Motor neuron (in vitro differentiated cells): Measurements from ENCODE around the gene GPR108. TPM values are rescaled to one million over a fixed set of nuclear protein-coding genes. Genes with fewer than 3 reads are reported as not detected.
A peak's percentile ranks its signal among the peaks of the same experiment; 100 is the strongest.
"Not testable (repeated sequence)": the region's sequence is repeated elsewhere in the genome, so short reads cannot be mapped to it uniquely, and the experiment has no call there.

ENCODE experiments used
- ATAC-seq, 8 experiments: fragments of 200-7000 bp; cut with Tn5 transposase; replicated peaks in 6 of 8; 2 replicates each; pipeline ENCODE4 v1.8.0; 2021; ENCODE audit warnings: mild to moderate bottlenecking in 8 of 8, moderate library complexity in 8 of 8
- H3K27ac ChIP-seq, 2 donors: fragments of 250-450 bp; sonication (Bioruptor Pico); 2 replicates each; pipeline ENCODE4 v1.9.0; 2021; ENCODE audit warnings: antibody characterized with exemption in 2 of 2, mild to moderate bottlenecking in 2 of 2, moderate library complexity in 1 of 2
- H3K4me1 ChIP-seq, 2 donors: fragments of 250-450 bp; sonication (Bioruptor Pico); replicated peaks in 1 of 2; 2 replicates each; pipeline ENCODE4 v1.6.1; 2021; ENCODE audit warnings: antibody characterized with exemption in 2 of 2, mild to moderate bottlenecking in 2 of 2, moderate library complexity in 1 of 2
- H3K4me3 ChIP-seq, 5 donors: fragments of 250-450 bp; sonication (Bioruptor Pico); 2 replicates each; pipeline ENCODE4 v1.9.0; 2021; ENCODE audit warnings: antibody characterized with exemption in 5 of 5, mild to moderate bottlenecking in 5 of 5, moderate library complexity in 4 of 5
- WGBS, 10 experiments: fragments of 450-650 bp; shearing (Covaris generic); methylation state at CpG; one replicate each; pipeline ENCODE4 v1.0.0; 2022; 5-methylcytosine and 5-hydroxymethylcytosine counted together
- in situ Hi-C, 9 experiments: fragments of 400-800 bp; cut with MboI; loops; one replicate each; pipeline ENCODE4 v1.15.0; 2021; ENCODE audit warnings: low sequenced_read_pairs in 9 of 9, low pct_unique_long_range_greater_than_20kb in 2 of 9; ENCODE audit not compliant: unreplicated experiment in 9 of 9
- total RNA-seq, 8 experiments: library from RNA; unstranded; fragments of 300-600 nt; gene quantifications; 2 replicates each; pipeline versions ENCODE4 v1.2.3 to v1.2.4, GENCODE V29; 2022

Gene GPR108
- total RNA-seq: 10 to 100 TPM; 19.0 to 76.9 (median 31.0) TPM

- peak within 1 kb of the TSS; percentile 49 to 72 (median 57) for H3K4me3 ChIP-seq
- 0 to 2% (median 0%) methylated on average over 1 to 9 of the region's 55 CpGs; no CpG with 5 or more reads in 6 of the 10 experiments for WGBS, 10 experiments
- peak; percentile 70 to 85 (median 81) for ATAC-seq
- peak within 1 kb of the TSS; percentile 98 to 99 for H3K27ac ChIP-seq
- H3K4me1 ChIP-seq: peaks cover 20 to 26% of the 10 kb centered on the region in 2 donors
- in situ Hi-C loops: loop anchor here in 1 of 9 experiments (10.0 kb wide), 1 partner anchor 127 kb away; no protein-coding TSS in a partner anchor
These were observed at the start of gene GPR108 for GRCh38 chr19:6737284-6737872. Gene GPR108, minus strand, starts transcription at chr19:6737580. Its CDS starts 4 bp downstream, at chr19:6737576.

DNA sequence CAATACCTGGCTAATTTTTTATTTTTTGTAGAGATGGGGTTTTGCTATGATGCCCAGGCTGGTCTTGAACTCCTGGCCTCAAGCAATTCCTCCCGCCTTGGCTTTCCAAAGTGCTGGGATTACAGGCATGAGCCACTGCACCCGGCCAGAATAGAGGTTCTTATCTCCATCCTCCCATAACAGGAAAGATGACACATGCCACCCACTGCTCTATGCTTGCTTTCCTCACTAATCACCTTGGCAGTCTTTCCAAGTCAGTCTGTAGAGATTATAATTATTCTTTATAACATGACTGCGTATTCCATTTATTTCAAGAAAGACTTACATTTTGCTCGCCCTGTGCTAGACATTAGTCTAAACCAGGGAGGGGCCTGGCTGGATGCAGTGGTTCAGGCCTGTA lies 41.8 kb upstream of the GPR108 start:
- no peak for ATAC-seq
- WGBS, 10 experiments: 14 to 92% (median 74%) methylated on average over 1 to 4 of the region's 4 CpGs
- Histone ChIP-seq H3K4me3 (no peak overlapping the region), H3K4me1 (no peaks in the 10 kb centered on the region), H3K27ac (no peak overlapping the region)
- in situ Hi-C loops: no loop called here

- Histone ChIP-seq H3K4me3 (no peak overlapping the region), H3K27ac (no peak overlapping the region), H3K4me1 (no peaks in the 10 kb centered on the region)
- in situ Hi-C loops: no loop called here
- 0 to 83% (median 48%) methylated on average over 1 to 3 of the region's 4 CpGs; no CpG with 5 or more reads in 4 of the 10 experiments for WGBS, 10 experiments
- no peak for ATAC-seq
These were observed 41.0 kb upstream of the GPR108 start for GRCh38 chr19:6778386-6778785.

DNA sequence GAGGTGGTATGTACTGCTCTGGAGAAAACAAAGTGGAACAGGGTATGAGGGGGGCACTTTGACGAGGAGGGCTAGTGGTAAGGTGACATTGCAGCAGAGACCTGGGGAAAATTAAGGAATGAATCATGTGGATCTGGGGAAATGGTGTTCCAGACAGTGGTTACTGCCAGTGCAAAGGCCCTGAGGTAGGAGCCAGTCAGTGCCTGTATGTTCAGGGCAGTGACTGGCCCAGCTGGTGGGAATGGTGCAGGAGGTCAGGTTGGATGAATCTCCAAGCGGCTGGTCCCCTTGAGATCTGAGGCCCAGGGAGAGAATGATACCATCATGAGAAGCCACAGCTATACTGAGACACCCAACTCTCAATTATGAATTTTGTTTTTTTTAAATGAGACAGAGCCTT lies 40.1 kb upstream of the GPR108 start:
- Histone ChIP-seq H3K4me1 (no peaks in the 10 kb centered on the region), H3K27ac (no peak overlapping the region), H3K4me3 (no peak overlapping the region)
- in situ Hi-C loops: no loop called here
- 33 to 100% (median 40%) methylated on average over 1 to 2 of the region's 2 CpGs; no CpG with 5 or more reads in 5 of the 10 experiments for WGBS, 10 experiments
- ATAC-seq: no peak

DNA sequence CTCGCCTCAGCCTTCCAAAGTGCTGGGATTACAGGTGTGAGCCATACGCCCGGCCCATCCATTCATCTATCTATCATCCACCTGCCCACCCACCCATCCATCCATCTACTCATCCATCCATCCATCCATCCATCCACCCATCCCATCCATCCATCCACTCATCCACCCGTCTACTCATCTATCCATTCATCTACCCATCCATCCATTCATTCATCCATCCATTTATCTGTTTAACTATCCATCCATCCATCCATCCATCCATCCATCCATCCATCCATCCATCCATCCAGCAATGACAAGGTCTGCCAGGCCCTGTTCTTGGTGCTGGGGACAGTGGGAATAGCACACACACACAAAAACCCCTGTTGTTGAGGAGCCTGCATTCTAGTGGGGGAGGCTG lies 39.6 kb upstream of the GPR108 start:
- no peak overlapping the region for H3K27ac ChIP-seq
- H3K4me1 ChIP-seq: no peaks in the 10 kb centered on the region
- no peak for ATAC-seq
- no peak overlapping the region for H3K4me3 ChIP-seq
- 10 to 80% (median 59%) methylated on average over 2 to 4 of the region's 4 CpGs; no CpG with 5 or more reads in 6 of the 10 experiments for WGBS, 10 experiments
- in situ Hi-C loops: no loop called here

DNA sequence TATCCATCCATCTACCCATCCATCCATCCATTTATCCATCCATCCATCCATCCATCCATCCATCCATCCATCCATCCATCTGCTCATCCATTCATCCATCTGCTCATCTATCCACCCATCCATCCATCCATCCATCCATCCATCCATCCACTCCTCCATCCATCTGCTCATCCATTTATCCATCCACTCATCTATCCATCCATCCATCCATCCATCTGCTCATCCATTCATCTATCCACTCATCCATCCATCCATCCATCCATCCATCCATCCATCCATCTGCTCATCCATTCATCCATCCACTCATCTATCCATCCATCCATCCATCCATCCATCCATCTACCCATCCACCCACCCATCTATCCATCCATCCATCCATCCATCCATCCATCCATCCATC lies 38.7 kb upstream of the GPR108 start:
- H3K4me3 ChIP-seq, ATAC-seq, in situ Hi-C loops, H3K4me1 ChIP-seq, H3K27ac ChIP-seq: not testable (repeated sequence)

- Histone ChIP-seq H3K4me3 (no peak overlapping the region), H3K27ac (no peak overlapping the region), H3K4me1 (no peaks in the 10 kb centered on the region)
- in situ Hi-C loops: no loop called here
- ATAC-seq: peak in 3 of 8 experiments; percentile 35 to 61 (median 51)
- WGBS, 10 experiments: 32 to 80% (median 47%) methylated on average over 1 to 8 of the region's 11 CpGs; no CpG with 5 or more reads in 1 of the 10 experiments
These were observed 37.7 kb upstream of the GPR108 start for GRCh38 chr19:6774821-6775707.

DNA sequence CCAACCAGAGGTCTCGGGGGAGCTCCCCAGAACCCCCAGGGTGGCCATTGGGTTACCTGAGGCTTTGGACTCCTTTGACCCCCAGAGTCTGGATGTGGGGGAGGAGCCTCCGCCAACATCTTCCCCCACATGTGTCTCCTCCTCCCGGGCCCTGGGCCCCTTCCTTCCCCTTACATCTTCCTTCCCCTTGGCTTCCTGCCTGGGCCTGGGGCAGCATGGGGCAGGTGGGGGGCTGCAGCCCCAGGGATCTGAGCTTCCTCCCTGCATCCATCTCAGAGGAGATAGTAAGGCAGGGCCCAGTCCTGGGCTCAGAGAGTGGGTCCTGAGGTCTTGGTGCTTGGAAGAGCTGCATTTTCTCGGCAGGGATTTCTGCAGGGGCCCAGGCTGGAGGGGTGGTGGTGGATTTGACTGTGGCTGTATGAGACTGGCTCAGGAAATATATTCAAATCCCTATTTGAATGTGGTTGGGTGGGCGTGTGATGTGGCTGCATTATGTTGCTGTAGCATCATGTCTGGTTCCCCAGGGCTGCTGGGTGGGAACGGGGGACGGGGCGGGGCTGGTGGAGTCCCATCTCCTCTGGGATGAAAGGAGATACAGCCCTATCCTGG lies 36.0 kb upstream of the GPR108 start:
- Histone ChIP-seq H3K4me1 (no peaks in the 10 kb centered on the region), H3K4me3 (no peak overlapping the region), H3K27ac (no peak overlapping the region)
- ATAC-seq: peak in 1 of 8 experiments; percentile 25
- in situ Hi-C loops: no loop called here
- WGBS, 10 experiments: 0 to 40% methylated on average over 1 to 2 of the region's 8 CpGs; no CpG with 5 or more reads in 8 of the 10 experiments

GRCh38 chr19:6772866-6773322 lies 35.5 kb upstream of the GPR108 start:
- no peak overlapping the region for H3K27ac ChIP-seq
- no peak for ATAC-seq

GRCh38 chr19:6772028-6772865 lies 34.9 kb upstream of the GPR108 start, which contains the start of gene VAV1:
Gene VAV1, plus strand, starts transcription at chr19:6772708. Its CDS starts 100 bp downstream, at chr19:6772808.
- no peak for ATAC-seq
- Histone ChIP-seq H3K27ac (no peak within 1 kb of the TSS), H3K4me1 (no peaks in the 10 kb centered on the region), H3K4me3 (no peak within 1 kb of the TSS)
- in situ Hi-C loops: no loop called here
- WGBS, 10 experiments: 0 to 88% (median 80%) methylated on average over 1 to 4 of the region's 25 CpGs; no CpG with 5 or more reads in 2 of the 10 experiments

More at GRCh38 chr19:6772866-6773322, 35.5 kb upstream of the GPR108 start:
- WGBS, 10 experiments: 60% methylated on average over 3 of the region's 14 CpGs; no CpG with 5 or more reads in 9 of the 10 experiments
- no peak overlapping the region for H3K4me3 ChIP-seq
- no peaks in the 10 kb centered on the region for H3K4me1 ChIP-seq
- in situ Hi-C loops: no loop called here

DNA sequence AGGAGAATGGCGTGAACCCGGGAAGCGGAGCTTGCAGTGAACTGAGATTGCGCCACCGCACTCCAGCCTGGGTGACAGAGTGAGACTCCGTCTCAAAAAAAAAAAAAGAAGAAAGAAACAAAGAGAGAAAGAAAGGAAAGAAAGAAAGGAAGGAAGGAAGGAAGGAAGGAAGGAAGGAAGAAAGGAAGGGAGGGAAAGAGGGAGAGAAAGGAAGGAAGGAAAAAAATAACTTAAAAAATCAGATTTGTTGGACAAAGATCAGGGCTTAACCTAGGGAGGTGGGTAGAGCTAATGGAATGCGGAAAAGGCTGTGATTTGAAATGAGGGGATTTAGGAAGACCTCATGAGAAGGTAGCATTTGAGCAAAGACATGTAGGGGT lies 34.3 kb upstream of the GPR108 start:
- H3K4me3 ChIP-seq, H3K27ac ChIP-seq, H3K4me1 ChIP-seq, ATAC-seq, in situ Hi-C loops: not testable (repeated sequence)
- 64 to 94% (median 85%) methylated on average over 3 to 7 of the region's 7 CpGs for WGBS, 10 experiments

- ATAC-seq: peak in 2 of 8 experiments; percentile 7 to 55
- no peak overlapping the region for H3K4me3 ChIP-seq
- in situ Hi-C loops: no loop called here
- WGBS, 10 experiments: 0 to 100% (median 60%) methylated on average over 1 to 11 of the region's 11 CpGs; no CpG with 5 or more reads in 1 of the 10 experiments
- no peaks in the 10 kb centered on the region for H3K4me1 ChIP-seq
- no peak overlapping the region for H3K27ac ChIP-seq
These were observed 31.7 kb upstream of the GPR108 start for GRCh38 chr19:6769006-6769619.
